ENCODE measurements around the gene GAL3ST3. TPM values are rescaled to one million over a fixed set of nuclear protein-coding genes. Genes with fewer than 3 reads are reported as not detected.
"Not testable (repeated sequence)": the region's sequence is repeated elsewhere in the genome, so short reads cannot be mapped to it uniquely, and the experiment has no call there.

GAL3ST3 gene
- total and polyA plus RNA-seq, 2 experiments from 2014 or later: 15.6 to 63.4 TPM

DNA sequence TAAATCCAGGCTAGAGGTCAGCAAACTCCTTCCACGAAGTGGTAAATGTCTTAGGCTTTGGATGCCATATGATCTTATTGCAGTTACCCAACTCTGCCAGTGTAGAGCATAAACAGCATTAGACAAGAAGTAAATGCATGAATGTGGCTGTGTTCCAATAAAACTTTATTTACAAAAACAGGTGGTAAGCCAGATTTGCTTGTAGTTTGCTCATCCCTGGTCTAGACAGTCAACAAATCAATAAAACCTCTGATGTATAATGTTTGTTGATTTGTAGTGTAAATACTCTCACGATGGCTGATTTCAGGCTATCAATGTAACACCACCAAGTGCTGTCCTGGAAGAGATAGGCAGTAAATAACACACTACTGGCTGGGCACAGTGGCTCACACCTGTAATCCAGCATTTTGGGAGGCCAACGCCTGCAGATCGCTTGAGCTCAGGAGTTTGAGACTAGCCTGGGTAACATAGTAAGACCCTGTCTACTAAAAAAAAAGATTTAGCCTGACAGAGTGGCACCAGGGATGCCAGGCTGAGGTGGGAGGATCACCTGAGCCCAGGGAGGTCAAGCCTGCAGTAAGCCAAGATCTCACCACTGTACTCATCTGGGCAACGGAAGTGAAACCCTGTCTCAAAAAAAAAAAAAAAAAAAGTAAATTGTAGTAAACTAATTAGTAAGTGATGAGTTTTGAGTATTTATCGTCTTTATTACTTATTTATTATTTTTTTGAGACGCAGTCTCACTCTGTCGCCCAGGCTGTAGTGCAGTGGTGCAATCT, 15.8 kb downstream of the GAL3ST3 start (continued):
- TF ChIP-seq JUNB (IDR thresholded peaks at IDR 0.05; ENCODE audit: unreplicated experiment): no peak
- TF ChIP-seq EZH2 (IDR thresholded peaks at IDR 0.05; ENCODE audit: low read depth, unreplicated experiment): no peak
- no peak for TF ChIP-seq STAT1 (IDR thresholded peaks at IDR 0.05; ENCODE audit: unreplicated experiment)
- no peak for TF ChIP-seq EZH2phosphoT487 (IDR thresholded peaks at IDR 0.05; ENCODE audit: unreplicated experiment)
- TF ChIP-seq, protein P1, sequence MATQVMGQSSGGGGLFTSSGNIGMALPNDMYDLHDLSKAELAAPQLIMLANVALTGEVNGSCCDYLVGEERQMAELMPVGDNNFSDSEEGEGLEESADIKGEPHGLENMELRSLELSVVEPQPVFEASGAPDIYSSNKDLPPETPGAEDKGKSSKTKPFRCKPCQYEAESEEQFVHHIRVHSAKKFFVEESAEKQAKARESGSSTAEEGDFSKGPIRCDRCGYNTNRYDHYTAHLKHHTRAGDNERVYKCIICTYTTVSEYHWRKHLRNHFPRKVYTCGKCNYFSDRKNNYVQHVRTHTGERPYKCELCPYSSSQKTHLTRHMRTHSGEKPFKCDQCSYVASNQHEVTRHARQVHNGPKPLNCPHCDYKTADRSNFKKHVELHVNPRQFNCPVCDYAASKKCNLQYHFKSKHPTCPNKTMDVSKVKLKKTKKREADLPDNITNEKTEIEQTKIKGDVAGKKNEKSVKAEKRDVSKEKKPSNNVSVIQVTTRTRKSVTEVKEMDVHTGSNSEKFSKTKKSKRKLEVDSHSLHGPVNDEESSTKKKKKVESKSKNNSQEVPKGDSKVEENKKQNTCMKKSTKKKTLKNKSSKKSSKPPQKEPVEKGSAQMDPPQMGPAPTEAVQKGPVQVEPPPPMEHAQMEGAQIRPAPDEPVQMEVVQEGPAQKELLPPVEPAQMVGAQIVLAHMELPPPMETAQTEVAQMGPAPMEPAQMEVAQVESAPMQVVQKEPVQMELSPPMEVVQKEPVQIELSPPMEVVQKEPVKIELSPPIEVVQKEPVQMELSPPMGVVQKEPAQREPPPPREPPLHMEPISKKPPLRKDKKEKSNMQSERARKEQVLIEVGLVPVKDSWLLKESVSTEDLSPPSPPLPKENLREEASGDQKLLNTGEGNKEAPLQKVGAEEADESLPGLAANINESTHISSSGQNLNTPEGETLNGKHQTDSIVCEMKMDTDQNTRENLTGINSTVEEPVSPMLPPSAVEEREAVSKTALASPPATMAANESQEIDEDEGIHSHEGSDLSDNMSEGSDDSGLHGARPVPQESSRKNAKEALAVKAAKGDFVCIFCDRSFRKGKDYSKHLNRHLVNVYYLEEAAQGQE (IDR thresholded peaks at IDR 0.05; ENCODE audit: unreplicated experiment): no peak

DNA sequence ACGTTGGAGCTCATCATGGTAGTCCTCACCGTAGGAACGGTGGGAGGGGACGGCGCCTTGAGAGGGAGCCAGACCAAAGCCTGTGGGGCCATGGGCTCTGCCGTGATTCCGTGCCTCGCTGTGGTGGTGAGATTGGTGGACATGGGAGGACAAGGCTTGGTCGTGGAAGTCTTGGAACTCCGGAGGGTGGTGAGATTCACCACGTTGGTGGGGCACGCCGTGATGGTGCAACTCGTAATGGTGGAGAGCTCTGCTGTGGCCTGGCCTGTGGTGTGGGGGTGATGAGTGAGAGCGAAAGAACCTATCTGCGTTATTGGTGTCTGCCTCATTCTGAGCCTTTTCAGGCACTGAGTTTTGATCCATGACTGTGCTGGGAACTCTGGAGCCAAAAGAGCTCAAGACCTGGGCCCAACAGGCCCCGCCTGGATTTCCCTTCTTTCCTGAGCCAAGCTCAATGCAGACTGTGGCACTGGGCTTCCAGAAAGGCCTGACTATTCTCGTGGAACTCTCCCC, 22.9 kb downstream of the GAL3ST3 start, which contains the start of gene CATSPER1:
CATSPER1 (minus strand) TSS at position 463 of the 513 bp plus-strand sequence; CDS start at position 363, 100 bp downstream.
- Mint-ChIP-seq H3K27ac (no peak within 1 kb of the TSS), H3K27me3 (ENCODE audit: insufficient read depth, low read depth, poor library complexity) (peaks cover 17% of the 10 kb centered on the region), H3K36me3 (ENCODE audit: low read depth) (no peaks in the 10 kb centered on the region; the same call in 2 of the 3 replicates), H3K4me3 (no peak within 1 kb of the TSS), H3K4me1 (peaks cover 3% of the 10 kb centered on the region; the same call in 1 of the 3 replicates), H3K9me3 (no peaks in the 10 kb centered on the region; the same call in 2 of the 3 replicates)
- no peak within 1 kb of the TSS for H3K27ac ChIP-seq (ENCODE audit: low read depth)
- H3K27me3 ChIP-seq (ENCODE audit: insufficient read depth): 0 out of 2 replicates have a peak, but pooled peaks cover 10% of the 10 kb centered on the region
- no peaks in the 10 kb centered on the region for H3K4me1 ChIP-seq (ENCODE audit: insufficient read depth)
- H3K4me3 ChIP-seq: no peak within 1 kb of the TSS
- ATAC-seq: no peak
- no peaks in the 10 kb centered on the region for H3F3A ChIP-seq (replicated peaks; ENCODE audit: low read depth)
- no peaks in the 10 kb centered on the region for H3K9me2 ChIP-seq (ENCODE audit: insufficient read depth)
- DNase-seq (ENCODE audit: low spot score): no peak
- no peak within 1 kb of the TSS for H2AFZ ChIP-seq
- TF ChIP-seq NANOG (IDR thresholded peaks at IDR 0.05; ENCODE audit: borderline replicate concordance) (no peak), EZH2phosphoT487 (IDR thresholded peaks at IDR 0.05; ENCODE audit: unreplicated experiment) (no peak), ZNF114 (CRISPR knock-in tag; IDR thresholded peaks at IDR 0.05) (no peak)
- H3K36me3 ChIP-seq (ENCODE audit: insufficient read depth): no peaks in the 10 kb centered on the region
- no peak within 1 kb of the TSS for H3K4me2 ChIP-seq
- H4K20me1 ChIP-seq (replicated peaks; ENCODE audit: insufficient read depth): no peaks in the 10 kb centered on the region
- no peaks in the 10 kb centered on the region for H3K79me2 ChIP-seq (replicated peaks; ENCODE audit: insufficient read depth)

DNA sequence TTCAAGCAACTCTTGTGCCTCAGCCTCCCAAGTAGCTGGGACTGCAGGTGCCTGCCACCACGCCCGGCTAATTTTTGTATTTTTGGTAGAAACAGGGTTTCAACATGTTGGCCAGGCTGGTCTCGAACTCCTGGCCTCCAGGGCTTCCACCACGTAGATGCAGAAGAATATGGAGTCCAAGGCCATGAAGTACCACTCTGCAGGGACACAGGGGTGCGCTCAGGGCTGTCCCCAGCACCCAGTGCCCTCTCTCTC, 25.8 kb downstream of the GAL3ST3 start:
- H3K27me3 ChIP-seq (ENCODE audit: insufficient read depth); H3K9me3 Mint-ChIP-seq; DNase-seq (ENCODE audit: low spot score); H3K27ac ChIP-seq (ENCODE audit: low read depth); H3K27ac Mint-ChIP-seq; H4K20me1 ChIP-seq (replicated peaks; ENCODE audit: insufficient read depth); H3K4me3 ChIP-seq; H3K4me1 Mint-ChIP-seq; H3K36me3 Mint-ChIP-seq (ENCODE audit: low read depth); H3K4me1 ChIP-seq (ENCODE audit: insufficient read depth); H3K36me3 ChIP-seq (ENCODE audit: insufficient read depth); H3K4me2 ChIP-seq; H3K9me2 ChIP-seq (ENCODE audit: insufficient read depth); ATAC-seq; H3F3A ChIP-seq (replicated peaks; ENCODE audit: low read depth); H3K4me3 Mint-ChIP-seq; H3K79me2 ChIP-seq (replicated peaks; ENCODE audit: insufficient read depth): not testable (repeated sequence)
- H3K27me3 Mint-ChIP-seq (ENCODE audit: insufficient read depth, low read depth, poor library complexity): peaks cover 26% of the 10 kb centered on the region
- peak overlapping the region; percentile 94 for H2AFZ ChIP-seq
